Astrocyte of the spinal cord (primary cell): Measurements from ENCODE around the gene TCF7L2.
A peak's percentile ranks its signal among the peaks of the same experiment; 100 is the strongest.

Experiments
- DNase-seq: peaks from one replicate; pipeline ENCODE4 v3.0.0; 2011; ENCODE audit warnings: low read depth, low spot score
- H3K4me3 ChIP-seq: 2 replicates; pipeline ENCODE4 v1.5.1; 2011; ENCODE audit warnings: low read depth, mild to moderate bottlenecking, low read length, moderate library complexity
- CTCF ChIP-seq: IDR thresholded peaks from 2 replicates; pipeline ENCODE4 v1.5.1; 2012; ENCODE audit warnings: low read depth, mild to moderate bottlenecking, low read length, inconsistent platforms
- in situ Hi-C: cut with HindIII; loops from 2 replicates; pipeline ENCODE4 v1.10.0; 2017; ENCODE audit warnings: low sequenced_read_pairs

The TCF7L2 gene

GRCh38 chr10:112918771-112919170 is 31.3 kb upstream of the TCF7L2 start:
- no peak for TF ChIP-seq CTCF
- in situ Hi-C loops, result no loop called here
- DNase-seq, result no peak

GRCh38 chr10:112919721-112920120 is 30.3 kb upstream of the TCF7L2 start:
- DNase-seq, result peak; percentile 55
- in situ Hi-C loops, result no loop called here
- H3K4me3 ChIP-seq, result no peak overlapping the region
- no peak for TF ChIP-seq CTCF

More at GRCh38 chr10:112918771-112919170, 31.3 kb upstream of the TCF7L2 start:
- no peak overlapping the region for H3K4me3 ChIP-seq

- no peak for DNase-seq
- TF ChIP-seq CTCF, result no peak
- in situ Hi-C loops, result no loop called here
- H3K4me3 ChIP-seq, result no peak overlapping the region
These were observed 22.9 kb upstream of the TCF7L2 start for GRCh38 chr10:112926906-112927688.

- TF ChIP-seq CTCF, result no peak
- DNase-seq, result no peak
- no peak overlapping the region for H3K4me3 ChIP-seq
- in situ Hi-C loops, result no loop called here
These were observed 22.1 kb upstream of the TCF7L2 start for GRCh38 chr10:112927980-112928379.

GRCh38 chr10:112932658-112933057 is 17.4 kb upstream of the TCF7L2 start:
- no peak for TF ChIP-seq CTCF
- in situ Hi-C loops, result no loop called here
- DNase-seq, result no peak
- H3K4me3 ChIP-seq, result no peak overlapping the region

- no peak for TF ChIP-seq CTCF
- no peak overlapping the region for H3K4me3 ChIP-seq
- DNase-seq, result no peak
- in situ Hi-C loops, result no loop called here
These were observed 15.9 kb upstream of the TCF7L2 start for GRCh38 chr10:112934193-112934592.
